ENCODE measurements around the gene FLYWCH2.
"Not testable (repeated sequence)": the region's sequence is repeated elsewhere in the genome, so short reads cannot be mapped to it uniquely, and the experiment has no call there.

The FLYWCH2 gene

DNA sequence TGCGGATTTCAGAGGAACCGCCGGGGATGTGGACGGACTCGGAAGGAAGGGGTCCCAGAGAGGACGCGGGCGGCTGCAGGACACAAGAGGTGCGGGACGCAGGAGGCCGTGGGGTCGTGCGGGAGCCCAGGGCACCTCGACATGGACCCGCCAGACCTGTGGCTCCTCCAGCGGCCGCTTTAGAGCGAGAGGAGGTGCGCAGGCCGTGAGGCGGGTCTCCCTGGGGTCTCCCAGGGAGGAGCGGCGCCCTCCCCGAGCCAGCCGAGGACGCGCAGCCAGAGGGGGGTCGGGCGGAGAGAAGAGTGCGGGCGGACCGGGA, 21.9 kb downstream of the FLYWCH2 start:
- DNase-seq (ENCODE audit: low read depth, low spot score): no peak

DNA sequence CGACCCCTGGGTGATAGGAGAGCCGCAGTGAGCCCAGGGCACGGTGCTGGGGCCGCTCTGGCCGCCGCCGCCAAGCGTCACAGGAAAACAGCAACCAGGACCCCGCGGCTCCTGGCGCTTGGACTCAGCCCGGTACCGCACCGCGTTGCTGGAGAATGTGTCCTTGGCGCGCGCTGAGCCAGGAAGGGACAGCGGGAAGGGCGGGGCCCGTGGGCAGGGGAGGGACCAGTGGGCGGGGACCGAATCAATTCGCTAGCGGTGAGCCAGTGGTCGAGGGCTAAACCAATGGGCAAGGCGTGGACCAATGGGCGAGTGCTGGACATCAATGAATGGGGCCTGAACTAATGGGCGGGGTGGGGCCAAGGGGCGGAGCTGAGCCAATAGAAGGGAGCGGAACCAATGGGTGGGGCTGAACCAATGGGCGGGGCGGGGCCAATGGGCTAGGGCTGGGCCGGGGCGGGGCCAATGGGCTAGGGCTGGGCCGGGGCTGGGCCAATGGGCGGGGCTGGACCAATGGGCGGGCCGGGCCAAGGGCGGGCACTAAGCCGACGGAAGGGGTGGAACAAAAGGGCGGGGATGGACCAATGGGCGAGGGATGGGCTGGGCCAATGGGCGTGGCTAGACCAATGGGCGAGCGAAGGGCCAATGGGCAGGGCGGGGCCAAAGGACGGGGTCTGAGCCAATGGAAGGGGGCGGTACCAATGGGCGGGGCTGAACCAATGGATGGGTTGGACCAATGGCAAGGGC, 22.4 kb downstream of the FLYWCH2 start:
- in situ Hi-C loops (cut with HindIII; ENCODE audit: low sequenced_read_pairs): no loop called here
- DNase-seq (ENCODE audit: low read depth, low spot score): peak; percentile 99
- TF ChIP-seq, protein P1, sequence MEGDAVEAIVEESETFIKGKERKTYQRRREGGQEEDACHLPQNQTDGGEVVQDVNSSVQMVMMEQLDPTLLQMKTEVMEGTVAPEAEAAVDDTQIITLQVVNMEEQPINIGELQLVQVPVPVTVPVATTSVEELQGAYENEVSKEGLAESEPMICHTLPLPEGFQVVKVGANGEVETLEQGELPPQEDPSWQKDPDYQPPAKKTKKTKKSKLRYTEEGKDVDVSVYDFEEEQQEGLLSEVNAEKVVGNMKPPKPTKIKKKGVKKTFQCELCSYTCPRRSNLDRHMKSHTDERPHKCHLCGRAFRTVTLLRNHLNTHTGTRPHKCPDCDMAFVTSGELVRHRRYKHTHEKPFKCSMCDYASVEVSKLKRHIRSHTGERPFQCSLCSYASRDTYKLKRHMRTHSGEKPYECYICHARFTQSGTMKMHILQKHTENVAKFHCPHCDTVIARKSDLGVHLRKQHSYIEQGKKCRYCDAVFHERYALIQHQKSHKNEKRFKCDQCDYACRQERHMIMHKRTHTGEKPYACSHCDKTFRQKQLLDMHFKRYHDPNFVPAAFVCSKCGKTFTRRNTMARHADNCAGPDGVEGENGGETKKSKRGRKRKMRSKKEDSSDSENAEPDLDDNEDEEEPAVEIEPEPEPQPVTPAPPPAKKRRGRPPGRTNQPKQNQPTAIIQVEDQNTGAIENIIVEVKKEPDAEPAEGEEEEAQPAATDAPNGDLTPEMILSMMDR (IDR thresholded peaks at IDR 0.05; ENCODE audit: low read depth, low read length): no peak
- peak overlapping the region; percentile 72 for H3K4me3 ChIP-seq (ENCODE audit: low read depth, low read length)

More for the DNA sequence above, 21.9 kb downstream of the FLYWCH2 start:
- H3K4me3 ChIP-seq (ENCODE audit: low read depth, low read length): peak overlapping the region; percentile 72
- TF ChIP-seq, protein P1 (IDR thresholded peaks at IDR 0.05; ENCODE audit: low read depth, low read length): no peak
- in situ Hi-C loops (cut with HindIII; ENCODE audit: low sequenced_read_pairs): no loop called here

DNA sequence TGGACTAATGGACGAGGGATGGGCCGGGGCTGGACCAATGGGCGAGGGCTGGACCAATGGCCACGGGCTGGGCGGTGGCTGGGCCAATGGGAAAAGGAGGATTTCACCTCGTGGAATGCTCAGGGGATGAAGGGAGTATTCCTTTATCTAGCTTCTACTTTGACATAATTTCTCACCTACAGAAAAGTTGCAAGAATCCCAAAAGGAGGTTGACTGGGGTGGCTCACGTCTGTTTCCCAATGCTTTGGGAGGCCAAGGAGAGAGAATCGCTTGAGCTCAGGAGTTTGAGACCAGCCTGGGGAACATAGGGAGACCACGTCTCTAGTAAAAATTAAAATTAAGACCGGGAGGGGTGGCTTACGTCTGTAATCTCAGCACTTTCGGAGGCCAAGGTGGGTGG, 23.0 kb downstream of the FLYWCH2 start:
- in situ Hi-C loops (cut with HindIII; ENCODE audit: low sequenced_read_pairs): no loop called here
- H3K4me3 ChIP-seq (ENCODE audit: low read depth, low read length): no peak overlapping the region
- TF ChIP-seq, protein P1 (IDR thresholded peaks at IDR 0.05; ENCODE audit: low read depth, low read length): no peak
- no peak for DNase-seq (ENCODE audit: low read depth, low spot score)

DNA sequence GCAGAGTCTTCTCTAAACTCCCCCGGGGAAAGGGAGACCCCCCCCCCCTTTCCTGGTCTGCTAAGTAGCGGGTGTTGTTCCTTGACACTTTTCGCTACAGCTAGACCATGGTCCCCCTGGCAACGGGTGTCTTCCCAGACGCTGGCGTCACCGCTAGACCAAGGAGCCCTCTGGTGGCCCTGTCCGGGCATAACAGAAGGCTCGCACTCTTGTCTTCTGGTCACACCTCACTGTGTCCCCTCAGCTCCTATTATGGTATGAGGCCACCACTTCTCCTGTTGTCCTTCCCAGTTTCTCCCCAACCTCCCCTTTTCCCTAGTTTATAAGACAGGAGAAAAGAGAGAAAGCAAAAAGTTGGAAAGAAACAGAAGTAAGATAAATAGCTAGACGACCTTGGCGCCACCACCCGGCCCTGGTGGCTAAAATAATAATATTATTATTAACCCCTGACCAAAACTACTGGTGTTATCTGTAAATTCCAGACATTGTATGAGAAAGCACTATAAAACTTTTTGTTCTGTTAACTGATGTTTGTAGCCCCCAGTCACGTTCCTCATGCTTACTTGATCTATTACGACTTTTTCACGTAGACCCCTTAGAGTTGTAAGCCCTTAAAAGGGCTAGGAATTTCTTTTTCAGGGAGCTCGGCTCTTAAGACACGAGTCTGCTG, 24.2 kb downstream of the FLYWCH2 start:
- peak; percentile 41 for DNase-seq (ENCODE audit: low read depth, low spot score)
- TF ChIP-seq, protein P1 (IDR thresholded peaks at IDR 0.05; ENCODE audit: low read depth, low read length): peak; percentile 44
- in situ Hi-C loops (cut with HindIII; ENCODE audit: low sequenced_read_pairs); H3K4me3 ChIP-seq (ENCODE audit: low read depth, low read length): not testable (repeated sequence)

DNA sequence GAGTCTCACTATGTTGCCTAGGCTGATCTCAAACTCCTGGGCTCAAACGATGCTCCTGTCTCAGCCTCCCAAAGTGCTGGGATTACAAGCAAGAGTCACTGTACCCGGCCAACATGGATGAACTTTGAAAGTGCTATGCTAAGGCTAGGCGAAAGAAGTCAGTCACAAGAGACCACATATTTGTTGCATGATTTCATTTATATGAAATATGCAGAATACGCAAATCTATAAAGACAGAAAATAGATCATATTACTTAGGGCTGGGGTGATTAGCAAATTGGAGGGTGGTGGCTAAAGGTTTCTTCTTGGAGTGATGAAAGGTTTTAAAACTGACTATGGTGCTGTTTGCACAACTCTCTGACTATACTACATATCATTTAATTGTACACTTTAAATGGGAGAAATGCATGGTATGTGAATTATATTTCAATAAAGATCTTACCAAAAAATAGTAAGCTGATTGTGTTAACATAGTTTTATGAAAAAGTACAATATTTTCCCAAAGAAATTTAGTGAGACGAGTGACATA, 27.5 kb downstream of the FLYWCH2 start:
- in situ Hi-C loops (cut with HindIII; ENCODE audit: low sequenced_read_pairs): no loop called here
- TF ChIP-seq, protein P1 (IDR thresholded peaks at IDR 0.05; ENCODE audit: low read depth, low read length): no peak
- no peak overlapping the region for H3K4me3 ChIP-seq (ENCODE audit: low read depth, low read length)
- no peak for DNase-seq (ENCODE audit: low read depth, low spot score)

DNA sequence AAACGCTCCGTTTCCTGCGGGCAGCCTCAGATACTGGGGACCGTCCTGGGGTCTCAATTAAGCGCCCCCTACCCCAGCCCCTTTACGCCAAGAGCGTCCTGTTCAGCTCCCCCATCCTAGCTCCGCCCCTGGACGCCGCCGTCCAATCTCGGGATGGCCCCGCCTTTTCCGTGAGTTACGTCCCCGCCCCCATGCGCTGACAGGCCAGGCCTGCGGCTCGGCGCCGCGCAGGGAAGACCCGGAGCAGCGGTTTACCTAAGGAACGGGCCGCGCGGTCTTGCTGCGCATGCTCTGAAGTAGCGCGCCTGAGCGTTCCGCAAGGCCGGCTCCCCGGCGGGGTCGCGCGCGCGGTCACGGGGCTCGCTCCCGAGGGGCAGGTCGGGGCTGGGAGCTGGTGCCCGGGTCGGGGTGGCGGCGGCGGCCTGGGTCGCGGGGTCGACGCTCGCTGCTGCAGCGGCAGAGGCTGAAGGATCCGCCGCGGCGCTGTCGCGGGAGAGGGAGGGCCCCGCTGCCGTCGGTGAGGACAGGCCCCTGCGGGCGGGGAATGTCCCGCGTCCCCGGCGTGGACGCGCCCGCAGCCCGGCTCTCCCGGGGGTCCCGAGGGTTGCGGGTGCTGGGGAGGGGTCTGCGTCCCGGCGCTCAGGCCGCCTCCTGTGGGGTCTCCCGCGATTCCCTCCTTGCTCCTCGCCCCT, 28.8 kb downstream of the FLYWCH2 start, which contains the start of gene FLYWCH1:
FLYWCH1 (plus strand) TSS at position 294 of the 692 bp plus-strand sequence. CDS start 17,755 bp downstream, outside the sequence.
- TF ChIP-seq, protein P1 (IDR thresholded peaks at IDR 0.05; ENCODE audit: low read depth, low read length): no peak
- DNase-seq (ENCODE audit: low read depth, low spot score): peak; percentile 98
- H3K4me3 ChIP-seq (ENCODE audit: low read depth, low read length): peak within 1 kb of the TSS; percentile 87
- in situ Hi-C loops (cut with HindIII; ENCODE audit: low sequenced_read_pairs): no loop called here

All from astrocyte of the spinal cord (primary cell).